GM21576 (cell line): ENCODE data around the gene VSTM2B.
"Not testable (repeated sequence)": the region's sequence is repeated elsewhere in the genome, so short reads cannot be mapped to it uniquely, and the experiment has no call there.

Experiments
- ATAC-seq: cut with Tn5 transposase; IDR thresholded peaks from one replicate; pipeline ENCODE4 v1.9.1; 2021; ENCODE audit warnings: mild to moderate bottlenecking, moderate library complexity; ENCODE audit not compliant: unreplicated experiment

Gene VSTM2B

GRCh38 chr19:29525901-29526729, at the start of gene VSTM2B:
Gene VSTM2B (plus strand): TSS chr19:29525994. CDS start chr19:29526584, 590 bp downstream.
- ATAC-seq: no peak

GRCh38 chr19:29476528-29476927, 49.3 kb upstream of the VSTM2B start:
- no peak for ATAC-seq

- no peak for ATAC-seq
These were observed 47.8 kb upstream of the VSTM2B start for GRCh38 chr19:29477831-29478577.

- ATAC-seq: no peak
These were observed 46.9 kb upstream of the VSTM2B start for GRCh38 chr19:29478578-29479565.

- no peak for ATAC-seq
These were observed 45.9 kb upstream of the VSTM2B start for GRCh38 chr19:29479941-29480340.

GRCh38 chr19:29480507-29480906, 45.3 kb upstream of the VSTM2B start:
- ATAC-seq: no peak

- no peak for ATAC-seq
These were observed 42.7 kb upstream of the VSTM2B start for GRCh38 chr19:29482855-29483640.

GRCh38 chr19:29483641-29483920, 42.2 kb upstream of the VSTM2B start:
- ATAC-seq: no peak

- no peak for ATAC-seq
These were observed 41.7 kb upstream of the VSTM2B start for GRCh38 chr19:29483944-29484581.

GRCh38 chr19:29484876-29485275, 40.9 kb upstream of the VSTM2B start:
- ATAC-seq: no peak

- no peak for ATAC-seq
These were observed 40.5 kb upstream of the VSTM2B start for GRCh38 chr19:29485293-29485692.

GRCh38 chr19:29486961-29487360, 38.8 kb upstream of the VSTM2B start:
- ATAC-seq: not testable (repeated sequence)

- ATAC-seq: no peak
These were observed 38.4 kb upstream of the VSTM2B start for GRCh38 chr19:29487432-29487831.

- ATAC-seq: no peak
These were observed 37.5 kb upstream of the VSTM2B start for GRCh38 chr19:29488316-29488715.

GRCh38 chr19:29489172-29489951, 36.4 kb upstream of the VSTM2B start:
- no peak for ATAC-seq

- ATAC-seq: no peak
These were observed 34.3 kb upstream of the VSTM2B start for GRCh38 chr19:29491491-29491890.

- no peak for ATAC-seq
These were observed 33.7 kb upstream of the VSTM2B start for GRCh38 chr19:29491995-29492577.

GRCh38 chr19:29492769-29493168, 33.0 kb upstream of the VSTM2B start:
- no peak for ATAC-seq

GRCh38 chr19:29495091-29495490, 30.7 kb upstream of the VSTM2B start:
- no peak for ATAC-seq
